Parathyroid adenoma (tissue), 2 donors: Measurements from ENCODE around the gene SPRED3.
A peak's percentile ranks its signal among the peaks of the same experiment; 100 is the strongest.

Source experiments
- H2AFZ ChIP-seq: fragments of 300-600 bp; sonication (generic); one replicate; pipeline ENCODE4 v1.7.0; 2017; ENCODE audit warnings: antibody characterized with exemption, mild to moderate bottlenecking
- H3K27ac ChIP-seq: fragments of 300-600 bp; sonication (generic); one replicate; pipeline ENCODE4 v1.7.0; 2017
- H3K27me3 ChIP-seq: fragments of 300-600 bp; sonication (generic); one replicate; pipeline ENCODE4 v1.7.0; 2017; ENCODE audit warnings: low read length; ENCODE audit not compliant: control insufficient read depth, insufficient read depth
- H3K36me3 ChIP-seq: fragments of 300-600 bp; sonication (generic); one replicate; pipeline ENCODE4 v1.7.0; 2017; ENCODE audit warnings: low read length; ENCODE audit not compliant: control insufficient read depth, insufficient read depth
- H3K4me1 ChIP-seq: fragments of 300-600 bp; sonication (generic); one replicate; pipeline ENCODE4 v1.7.0; 2017; ENCODE audit warnings: control low read depth
- H3K4me2 ChIP-seq: fragments of 300-600 bp; sonication (generic); one replicate; pipeline ENCODE4 v1.7.0; 2017; ENCODE audit warnings: low read length
- H3K4me3 ChIP-seq: fragments of 300-600 bp; sonication (generic); one replicate; pipeline ENCODE4 v1.7.0; 2017; ENCODE audit warnings: low read depth, low read length
- H3K79me2 ChIP-seq: fragments of 300-600 bp; sonication (generic); one replicate; pipeline ENCODE4 v1.7.0; 2017; ENCODE audit warnings: control low read depth
- H3K9ac ChIP-seq: fragments of 300-600 bp; sonication (generic); one replicate; pipeline ENCODE4 v1.7.0; 2017; ENCODE audit warnings: mild to moderate bottlenecking
- H3K9me3 ChIP-seq: fragments of 300-600 bp; sonication (generic); one replicate; pipeline ENCODE4 v1.7.0; 2017; ENCODE audit warnings: low read length; ENCODE audit not compliant: control insufficient read depth
- TF ChIP-seq, protein P1 (sequence below): fragments of 300-600 bp; sonication (generic); IDR thresholded peaks from one replicate; pipeline ENCODE4 v1.7.0; 2017; ENCODE audit warnings: antibody characterized with exemption, mild to moderate bottlenecking
- donor health status: primary hyperparathyroidism.

SPRED3 gene

DNA sequence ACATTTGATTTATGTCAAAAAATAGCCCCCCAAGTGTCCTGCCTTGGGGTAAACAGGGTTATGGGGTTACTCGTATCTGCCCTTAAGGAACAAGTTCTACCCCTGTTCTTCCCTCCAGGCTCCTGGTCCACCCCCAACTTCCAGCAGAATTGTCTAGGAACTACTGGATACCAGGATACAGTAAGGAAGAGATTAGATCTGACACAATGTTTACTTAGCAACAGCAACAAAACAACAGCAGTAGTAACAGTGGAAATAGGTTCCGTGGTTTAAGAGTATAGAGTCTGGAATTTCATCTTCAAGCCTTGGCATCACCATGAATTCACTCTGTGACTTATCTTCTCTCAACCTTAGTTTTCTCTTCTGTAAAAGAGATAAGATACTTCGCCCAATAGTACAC lies 12.7 kb downstream of the SPRED3 start:
- Histone ChIP-seq H3K27ac (no peak overlapping the region), H3K36me3 (no peaks in the 10 kb centered on the region), H3K9ac (no peak overlapping the region), H3K4me3 (no peak overlapping the region), H2AFZ (no peak overlapping the region), H3K4me1 (peaks cover 3% of the 10 kb centered on the region), H3K79me2 (no peaks in the 10 kb centered on the region), H3K9me3 (no peaks in the 10 kb centered on the region), H3K27me3 (no peaks in the 10 kb centered on the region), H3K4me2 (no peak overlapping the region)
- TF ChIP-seq, protein P1, sequence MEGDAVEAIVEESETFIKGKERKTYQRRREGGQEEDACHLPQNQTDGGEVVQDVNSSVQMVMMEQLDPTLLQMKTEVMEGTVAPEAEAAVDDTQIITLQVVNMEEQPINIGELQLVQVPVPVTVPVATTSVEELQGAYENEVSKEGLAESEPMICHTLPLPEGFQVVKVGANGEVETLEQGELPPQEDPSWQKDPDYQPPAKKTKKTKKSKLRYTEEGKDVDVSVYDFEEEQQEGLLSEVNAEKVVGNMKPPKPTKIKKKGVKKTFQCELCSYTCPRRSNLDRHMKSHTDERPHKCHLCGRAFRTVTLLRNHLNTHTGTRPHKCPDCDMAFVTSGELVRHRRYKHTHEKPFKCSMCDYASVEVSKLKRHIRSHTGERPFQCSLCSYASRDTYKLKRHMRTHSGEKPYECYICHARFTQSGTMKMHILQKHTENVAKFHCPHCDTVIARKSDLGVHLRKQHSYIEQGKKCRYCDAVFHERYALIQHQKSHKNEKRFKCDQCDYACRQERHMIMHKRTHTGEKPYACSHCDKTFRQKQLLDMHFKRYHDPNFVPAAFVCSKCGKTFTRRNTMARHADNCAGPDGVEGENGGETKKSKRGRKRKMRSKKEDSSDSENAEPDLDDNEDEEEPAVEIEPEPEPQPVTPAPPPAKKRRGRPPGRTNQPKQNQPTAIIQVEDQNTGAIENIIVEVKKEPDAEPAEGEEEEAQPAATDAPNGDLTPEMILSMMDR = no peak

DNA sequence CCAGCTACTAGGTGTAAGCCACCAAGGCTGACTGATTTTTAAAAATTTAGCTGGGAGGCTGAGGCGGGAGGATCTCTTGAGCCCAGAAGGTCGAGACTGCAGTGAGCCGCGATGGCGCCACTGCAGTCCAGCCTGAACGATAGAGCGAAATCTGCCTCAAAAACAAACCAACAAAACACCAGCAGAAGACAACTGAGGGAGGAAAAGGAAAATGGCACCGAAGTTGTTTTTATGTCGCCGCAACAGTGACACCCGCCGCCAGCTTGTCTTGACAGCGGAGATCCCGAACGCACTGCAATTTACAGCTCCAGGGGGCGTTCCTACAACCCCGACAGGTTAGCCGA lies 14.1 kb downstream of the SPRED3 start:
- H3K36me3 ChIP-seq = no peaks in the 10 kb centered on the region
- H3K9me3 ChIP-seq = no peaks in the 10 kb centered on the region
- peak overlapping the region; percentile 71 for H3K27ac ChIP-seq
- peak overlapping the region; percentile 79 for H3K4me2 ChIP-seq
- peak overlapping the region; percentile 98 for H2AFZ ChIP-seq
- H3K79me2 ChIP-seq = no peaks in the 10 kb centered on the region
- H3K27me3 ChIP-seq = no peaks in the 10 kb centered on the region
- H3K4me3 ChIP-seq = peak overlapping the region; percentile 39
- TF ChIP-seq, protein P1 = no peak
- H3K4me1 ChIP-seq = peaks cover 3% of the 10 kb centered on the region
- no peak overlapping the region for H3K9ac ChIP-seq

DNA sequence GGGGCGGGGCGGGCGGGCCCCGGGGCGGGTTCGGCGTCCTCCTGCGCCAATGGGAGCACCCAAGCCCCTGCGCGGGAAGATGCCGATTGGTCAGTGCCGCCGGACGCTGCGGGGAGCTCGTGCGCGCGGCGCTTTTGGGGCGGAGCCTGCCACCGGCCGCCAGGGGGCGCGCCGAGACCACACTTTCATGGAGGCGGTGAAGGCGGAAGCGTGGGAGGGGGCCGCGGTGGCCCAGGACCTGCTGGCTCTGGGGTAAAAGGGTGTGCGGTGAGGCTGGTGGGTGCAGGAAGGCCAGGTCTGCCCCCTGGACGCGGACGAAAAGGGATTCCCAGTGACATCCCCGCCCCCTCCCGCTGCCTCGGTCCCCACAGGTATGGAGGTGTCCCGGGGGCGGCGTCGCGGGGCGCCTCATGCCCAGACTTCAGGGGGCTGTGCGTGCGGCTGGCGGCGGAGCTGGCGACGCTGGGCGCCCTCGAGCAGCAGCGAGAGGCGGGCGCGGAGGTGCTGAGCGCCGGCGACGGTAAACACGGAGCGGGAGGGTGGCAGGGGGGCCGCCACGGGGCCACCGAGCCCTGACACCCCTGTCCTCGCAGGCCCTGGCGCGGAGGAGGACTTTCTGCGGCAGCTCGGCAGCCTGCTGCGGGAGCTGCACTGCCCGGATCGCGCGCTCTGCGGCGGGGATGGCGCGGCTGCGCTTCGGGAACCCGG lies 14.6 kb downstream of the SPRED3 start, which contains the start of gene FAM98C:
Gene FAM98C, plus strand, starts transcription at position 127 of the 708 bp plus-strand sequence. Its CDS starts 61 bp downstream, at position 188.
- Histone ChIP-seq H3K79me2 (no peaks in the 10 kb centered on the region), H3K4me2 (peak within 1 kb of the TSS; percentile 96), H3K4me3 (peak within 1 kb of the TSS; percentile 88), H2AFZ (peak within 1 kb of the TSS; percentile 98), H3K36me3 (no peaks in the 10 kb centered on the region), H3K27ac (peak within 1 kb of the TSS; percentile 71), H3K27me3 (no peaks in the 10 kb centered on the region), H3K4me1 (peaks cover 3% of the 10 kb centered on the region), H3K9me3 (no peaks in the 10 kb centered on the region), H3K9ac (peak within 1 kb of the TSS; percentile 77)
- TF ChIP-seq, protein P1 = peak; percentile 97

DNA sequence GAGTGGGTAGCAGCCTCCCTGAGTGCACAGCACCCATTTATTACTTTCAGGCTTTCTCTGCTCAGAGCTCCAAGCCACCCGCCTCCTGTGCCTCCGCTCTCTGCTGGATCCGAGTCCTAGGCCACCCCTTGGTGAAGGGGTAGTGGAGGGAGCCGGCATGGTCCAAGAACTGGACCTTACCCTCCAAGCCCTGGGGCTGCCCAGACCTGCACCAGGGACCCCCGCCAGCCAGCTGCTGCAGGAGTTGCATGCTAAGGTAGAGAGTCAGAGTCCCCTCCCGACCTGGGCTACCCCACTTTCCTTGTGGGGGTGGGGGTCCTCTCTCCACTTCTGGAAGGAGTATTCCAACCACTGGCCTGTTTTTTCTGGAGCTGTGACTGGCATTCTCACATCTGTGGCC lies 16.4 kb downstream of the SPRED3 start:
- Histone ChIP-seq H3K27me3 (no peaks in the 10 kb centered on the region), H3K4me3 (no peak overlapping the region), H3K9me3 (no peaks in the 10 kb centered on the region), H3K79me2 (no peaks in the 10 kb centered on the region), H3K4me2 (no peak overlapping the region), H3K4me1 (peaks cover 3% of the 10 kb centered on the region), H3K36me3 (no peaks in the 10 kb centered on the region), H3K27ac (no peak overlapping the region), H3K9ac (no peak overlapping the region), H2AFZ (no peak overlapping the region)
- TF ChIP-seq, protein P1 = no peak

DNA sequence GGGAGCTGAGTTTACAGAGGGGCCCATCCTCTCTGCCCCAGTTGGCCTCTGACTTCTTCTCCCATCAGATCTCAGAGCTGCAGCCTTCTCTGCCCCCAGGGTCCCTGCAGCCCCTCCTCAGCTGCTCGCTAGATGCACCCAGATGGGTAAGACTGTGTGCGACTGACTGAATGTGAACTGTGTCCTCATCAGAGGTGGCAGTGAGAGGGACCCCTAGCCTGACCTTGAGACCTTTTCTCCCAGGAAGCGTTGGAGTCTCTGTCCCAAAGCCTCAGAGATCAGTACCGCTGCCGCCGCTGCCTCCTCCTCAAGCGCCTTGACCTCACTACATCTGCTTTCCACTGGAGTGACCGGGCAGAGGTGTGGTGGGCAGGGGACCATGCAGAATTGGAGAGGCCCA lies 16.8 kb downstream of the SPRED3 start:
- no peak overlapping the region for H3K27ac ChIP-seq
- TF ChIP-seq, protein P1 = no peak
- no peaks in the 10 kb centered on the region for H3K36me3 ChIP-seq
- H3K4me2 ChIP-seq = no peak overlapping the region
- H3K27me3 ChIP-seq = no peaks in the 10 kb centered on the region
- no peak overlapping the region for H3K9ac ChIP-seq
- H3K9me3 ChIP-seq = no peaks in the 10 kb centered on the region
- no peaks in the 10 kb centered on the region for H3K79me2 ChIP-seq
- H3K4me1 ChIP-seq = peaks cover 3% of the 10 kb centered on the region
- no peak overlapping the region for H3K4me3 ChIP-seq
- no peak overlapping the region for H2AFZ ChIP-seq
